ENCODE measurements around the gene ABCA3.

GRCh38 chr16:2273484-2273883 is 67.0 kb downstream of the ABCA3 start:
- TF ChIP-seq POLR2A (IDR thresholded peaks at IDR 0.05; ENCODE audit: control extremely low read depth in 1 of 2, low read depth in 2 of 2, low read length in 2 of 2) (no peak), TEAD4 (IDR thresholded peaks at IDR 0.05; ENCODE audit: low read depth, low read length) (no peak), EZH2 (IDR thresholded peaks at IDR 0.05; ENCODE audit: low read depth, low read length, severe bottlenecking) (no peak), CBX5 (IDR thresholded peaks at IDR 0.05; ENCODE audit: low read depth, low read length) (no peak), SP1 (IDR thresholded peaks at IDR 0.05; ENCODE audit: low read depth, low read length) (no peak), MAFK (IDR thresholded peaks at IDR 0.05; ENCODE audit: low read depth, low read length) (no peak), RAD21 (IDR thresholded peaks at IDR 0.05 in 1 of 2, conservative IDR thresholded peaks at IDR 0.05 in 1 of 2; ENCODE audit: low read depth in 2 of 2, low read length in 2 of 2) (no peak), SUZ12 (IDR thresholded peaks at IDR 0.05; ENCODE audit: low read length) (no peak), HDAC2 (IDR thresholded peaks at IDR 0.05; ENCODE audit: borderline replicate concordance in 1 of 2, low read depth in 2 of 2, low read length in 2 of 2) (no peak), RFX5 (IDR thresholded peaks at IDR 0.05; ENCODE audit: borderline replicate concordance, low read depth, low read length) (no peak)
- TF ChIP-seq, protein P1, sequence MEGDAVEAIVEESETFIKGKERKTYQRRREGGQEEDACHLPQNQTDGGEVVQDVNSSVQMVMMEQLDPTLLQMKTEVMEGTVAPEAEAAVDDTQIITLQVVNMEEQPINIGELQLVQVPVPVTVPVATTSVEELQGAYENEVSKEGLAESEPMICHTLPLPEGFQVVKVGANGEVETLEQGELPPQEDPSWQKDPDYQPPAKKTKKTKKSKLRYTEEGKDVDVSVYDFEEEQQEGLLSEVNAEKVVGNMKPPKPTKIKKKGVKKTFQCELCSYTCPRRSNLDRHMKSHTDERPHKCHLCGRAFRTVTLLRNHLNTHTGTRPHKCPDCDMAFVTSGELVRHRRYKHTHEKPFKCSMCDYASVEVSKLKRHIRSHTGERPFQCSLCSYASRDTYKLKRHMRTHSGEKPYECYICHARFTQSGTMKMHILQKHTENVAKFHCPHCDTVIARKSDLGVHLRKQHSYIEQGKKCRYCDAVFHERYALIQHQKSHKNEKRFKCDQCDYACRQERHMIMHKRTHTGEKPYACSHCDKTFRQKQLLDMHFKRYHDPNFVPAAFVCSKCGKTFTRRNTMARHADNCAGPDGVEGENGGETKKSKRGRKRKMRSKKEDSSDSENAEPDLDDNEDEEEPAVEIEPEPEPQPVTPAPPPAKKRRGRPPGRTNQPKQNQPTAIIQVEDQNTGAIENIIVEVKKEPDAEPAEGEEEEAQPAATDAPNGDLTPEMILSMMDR (IDR thresholded peaks at IDR 0.05; ENCODE audit: control extremely low read depth in 1 of 3, insufficient read depth in 1 of 3, low read depth in 1 of 3, low read length in 3 of 3) = no peak

Measured in H1 (cell line).